Smooth muscle cell (in vitro differentiated cells): ENCODE measurements around the gene SVIL. TPM values are rescaled to one million over a fixed set of nuclear protein-coding genes. Genes with fewer than 3 reads are reported as not detected.
"Not testable (repeated sequence)": the region's sequence is repeated elsewhere in the genome, so short reads cannot be mapped to it uniquely, and the experiment has no call there.

Source experiments
- DNase-seq: peaks from one replicate; lab custom pipeline; 2025; ENCODE audit not compliant: unreplicated experiment; lab: John Stamatoyannopoulos, UW
- H2AFZ ChIP-seq: fragments of 200-600 bp; sonication (generic); 2 replicates; pipeline ENCODE4 v1.6.0; 2016; ENCODE audit warnings: antibody characterized with exemption, low read depth, mild to moderate bottlenecking
- H3F3A ChIP-seq: fragments of 200-600 bp; sonication (generic); 2 replicates; pipeline ENCODE4 v1.6.0; 2017; ENCODE audit warnings: antibody characterized with exemption, low read depth
- H3K27ac ChIP-seq: fragments of 200-600 bp; sonication (generic); 2 replicates; pipeline ENCODE4 v1.5.1; 2016; ENCODE audit warnings: low read depth, mild to moderate bottlenecking
- H3K27me3 ChIP-seq: fragments of 200-600 bp; sonication (generic); 2 replicates; pipeline ENCODE4 v1.6.1; 2016; ENCODE audit warnings: low read depth, mild to moderate bottlenecking
- H3K36me3 ChIP-seq: fragments of 200-600 bp; sonication (generic); 2 replicates; pipeline ENCODE4 v1.5.1; 2016; ENCODE audit warnings: low read depth
- H3K4me1 ChIP-seq: fragments of 200-600 bp; sonication (generic); 2 replicates; pipeline ENCODE4 v1.5.1; 2016; ENCODE audit warnings: low read depth
- H3K4me2 ChIP-seq: fragments of 200-600 bp; sonication (generic); 2 replicates; pipeline ENCODE4 v1.6.0; 2016; ENCODE audit warnings: mild to moderate bottlenecking
- H3K4me3 ChIP-seq: fragments of 200-600 bp; sonication (generic); 2 replicates; pipeline ENCODE4 v1.5.1; 2016; ENCODE audit warnings: mild to moderate bottlenecking
- H3K79me2 ChIP-seq: fragments of 200-600 bp; sonication (generic); 2 replicates; pipeline ENCODE4 v1.6.0; 2016; ENCODE audit warnings: low read depth, mild to moderate bottlenecking
- H3K9ac ChIP-seq: fragments of 200-600 bp; sonication (generic); 2 replicates; pipeline ENCODE4 v1.6.0; 2016; ENCODE audit warnings: low read depth
- H3K9me3 ChIP-seq: fragments of 200-600 bp; sonication (generic); replicated peaks from 2 replicates; pipeline ENCODE4 v1.5.1; 2016; ENCODE audit warnings: low read depth
- H4K20me1 ChIP-seq: fragments of 200-600 bp; sonication (generic); 2 replicates; pipeline ENCODE4 v1.6.0; 2016; ENCODE audit warnings: low read depth
- WGBS: methylation state at CpG from one replicate; pipeline ENCODE4 v1.1.7; 2016; ENCODE audit warnings: low lambda C conversion rate; 5-methylcytosine and 5-hydroxymethylcytosine counted together
- polyA plus RNA-seq: library from polyadenylated mRNA; unstranded; fragments of >200 nt; fragmentation: Nextera tagmentation; extraction: Ambion mirVana; gene quantifications from 2 replicates; pipeline ENCODE4 v1.2.1, GENCODE V29; 2016
- total RNA-seq: library from RNA; depleted of rRNA; stranded (reverse); fragments of >200 nt; gene quantifications from 2 replicates; pipeline ENCODE4 v1.2.3, GENCODE V29; 2014
- TF ChIP-seq, protein P1 (sequence below): fragments of 200-600 bp; sonication (generic); IDR thresholded peaks from 2 replicates; pipeline ENCODE4 v1.5.1; 2017; ENCODE audit warnings: borderline replicate concordance, mild to moderate bottlenecking, antibody characterized with exemption; ENCODE audit not compliant: insufficient read depth, poor library complexity, severe bottlenecking

Gene SVIL
- total and polyA plus RNA-seq, 2 experiments from 2014 or later, result 32.5 to 33.0 TPM

DNA sequence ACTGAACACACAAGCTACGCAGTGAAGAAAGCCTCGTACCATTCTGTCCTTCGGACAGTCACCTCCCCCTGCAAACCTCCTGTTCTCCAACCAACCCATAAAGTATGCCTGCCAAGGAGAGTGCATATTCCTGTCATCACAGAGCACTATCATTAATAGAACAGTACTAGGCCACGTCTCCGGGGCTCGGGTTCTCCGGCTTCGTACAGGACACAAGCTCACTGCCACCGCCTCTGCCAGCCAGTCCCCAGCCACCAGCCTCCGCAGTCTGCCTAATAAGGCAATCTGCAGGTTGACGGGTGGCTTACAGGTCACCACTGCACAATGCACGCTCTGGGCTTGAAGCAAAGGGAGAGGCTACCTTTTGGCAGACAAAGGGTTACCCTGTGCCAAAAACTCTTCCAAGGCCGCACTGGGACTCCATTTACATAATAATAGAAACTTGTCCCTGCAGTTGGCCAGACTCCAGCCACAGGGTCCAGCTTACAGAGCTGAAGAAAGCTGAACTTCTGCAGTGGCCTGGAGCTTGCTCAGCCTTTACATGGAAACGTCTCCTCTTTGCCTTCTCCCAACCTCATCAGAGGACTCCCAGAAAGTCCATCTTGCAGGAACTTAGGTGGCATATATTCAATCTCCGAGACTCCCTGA, 47.5 kb downstream of the SVIL start:
- H2AFZ ChIP-seq, H3K79me2 ChIP-seq, H3K36me3 ChIP-seq, H3K9ac ChIP-seq, H3K4me2 ChIP-seq, DNase-seq, H3F3A ChIP-seq, H3K9me3 ChIP-seq, H3K4me3 ChIP-seq, H3K27me3 ChIP-seq: not testable (repeated sequence)
- peaks cover 63% of the 10 kb centered on the region for H4K20me1 ChIP-seq
- WGBS, result 87% methylated on average over 15 of the region's 15 CpGs
- H3K4me1 ChIP-seq, result peaks cover 25% of the 10 kb centered on the region
- H3K27ac ChIP-seq, result peak overlapping the region; percentile 53

DNA sequence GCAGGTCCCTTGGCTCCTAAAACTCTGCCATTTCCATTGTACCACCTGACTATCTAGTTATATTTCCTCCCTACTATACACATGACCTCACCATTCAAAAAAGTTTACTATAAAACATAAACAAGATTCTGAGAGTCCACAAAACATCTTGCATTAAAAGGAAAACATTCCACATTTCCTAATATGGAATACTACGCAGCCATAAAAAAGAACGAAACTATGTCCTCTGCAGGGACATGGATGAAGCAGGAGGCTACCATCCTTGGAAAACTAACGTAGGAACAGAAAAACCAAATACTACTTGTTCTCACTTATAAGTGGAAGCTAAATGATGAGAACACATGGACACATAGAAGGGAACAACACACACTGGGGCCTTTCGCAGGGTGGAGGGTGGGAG, 48.3 kb downstream of the SVIL start:
- peaks cover 8% of the 10 kb centered on the region for H3F3A ChIP-seq
- no peaks in the 10 kb centered on the region for H3K9me3 ChIP-seq
- H3K4me2 ChIP-seq, result no peak overlapping the region
- H3K27me3 ChIP-seq, result no peaks in the 10 kb centered on the region
- no peak overlapping the region for H3K4me3 ChIP-seq
- H3K4me1 ChIP-seq, result peaks cover 25% of the 10 kb centered on the region
- no peak overlapping the region for H2AFZ ChIP-seq
- no peak overlapping the region for H3K27ac ChIP-seq
- peaks cover 9% of the 10 kb centered on the region for H3K79me2 ChIP-seq
- peaks cover 63% of the 10 kb centered on the region for H4K20me1 ChIP-seq
- H3K36me3 ChIP-seq, result no peaks in the 10 kb centered on the region
- no peak overlapping the region for H3K9ac ChIP-seq
- 98% methylated on average over 4 of the region's 4 CpGs for WGBS
- TF ChIP-seq, protein P1, sequence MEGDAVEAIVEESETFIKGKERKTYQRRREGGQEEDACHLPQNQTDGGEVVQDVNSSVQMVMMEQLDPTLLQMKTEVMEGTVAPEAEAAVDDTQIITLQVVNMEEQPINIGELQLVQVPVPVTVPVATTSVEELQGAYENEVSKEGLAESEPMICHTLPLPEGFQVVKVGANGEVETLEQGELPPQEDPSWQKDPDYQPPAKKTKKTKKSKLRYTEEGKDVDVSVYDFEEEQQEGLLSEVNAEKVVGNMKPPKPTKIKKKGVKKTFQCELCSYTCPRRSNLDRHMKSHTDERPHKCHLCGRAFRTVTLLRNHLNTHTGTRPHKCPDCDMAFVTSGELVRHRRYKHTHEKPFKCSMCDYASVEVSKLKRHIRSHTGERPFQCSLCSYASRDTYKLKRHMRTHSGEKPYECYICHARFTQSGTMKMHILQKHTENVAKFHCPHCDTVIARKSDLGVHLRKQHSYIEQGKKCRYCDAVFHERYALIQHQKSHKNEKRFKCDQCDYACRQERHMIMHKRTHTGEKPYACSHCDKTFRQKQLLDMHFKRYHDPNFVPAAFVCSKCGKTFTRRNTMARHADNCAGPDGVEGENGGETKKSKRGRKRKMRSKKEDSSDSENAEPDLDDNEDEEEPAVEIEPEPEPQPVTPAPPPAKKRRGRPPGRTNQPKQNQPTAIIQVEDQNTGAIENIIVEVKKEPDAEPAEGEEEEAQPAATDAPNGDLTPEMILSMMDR, result no peak
- DNase-seq, result no peak

DNA sequence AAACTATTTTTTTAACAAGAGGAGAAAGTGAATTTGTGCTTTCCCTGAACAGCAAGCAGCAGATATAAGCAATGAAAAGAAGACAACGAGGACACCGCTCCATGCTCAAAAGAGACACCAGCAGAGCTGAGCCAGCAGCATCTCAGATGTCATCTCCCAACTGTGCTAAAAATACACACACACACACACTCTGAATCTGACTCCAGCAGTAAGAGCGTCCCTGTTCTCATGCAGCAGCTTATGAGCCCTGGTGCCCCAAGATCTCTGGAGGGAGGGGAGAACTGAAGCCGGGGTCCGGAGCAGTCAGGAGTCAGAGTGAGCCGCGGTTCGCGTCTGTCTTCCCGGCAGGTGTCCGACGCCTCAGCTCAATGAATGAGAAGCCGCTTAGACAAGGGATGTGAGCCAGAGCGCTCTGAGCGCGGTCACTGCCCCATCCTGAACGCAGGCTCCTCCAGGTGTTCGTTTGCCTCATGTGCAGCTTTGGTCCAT, 49.2 kb downstream of the SVIL start:
- TF ChIP-seq, protein P1, result no peak
- peaks cover 8% of the 10 kb centered on the region for H3F3A ChIP-seq
- no peaks in the 10 kb centered on the region for H3K36me3 ChIP-seq
- no peaks in the 10 kb centered on the region for H3K27me3 ChIP-seq
- H3K9ac ChIP-seq, result no peak overlapping the region
- DNase-seq, result no peak
- H3K9me3 ChIP-seq, result no peaks in the 10 kb centered on the region
- no peak overlapping the region for H3K4me3 ChIP-seq
- H3K4me2 ChIP-seq, result no peak overlapping the region
- H2AFZ ChIP-seq, result no peak overlapping the region
- H3K27ac ChIP-seq, result no peak overlapping the region
- 67% methylated on average over 18 of the region's 18 CpGs for WGBS
- peaks cover 24% of the 10 kb centered on the region for H3K4me1 ChIP-seq
- peaks cover 13% of the 10 kb centered on the region for H3K79me2 ChIP-seq
- peaks cover 55% of the 10 kb centered on the region for H4K20me1 ChIP-seq

DNA sequence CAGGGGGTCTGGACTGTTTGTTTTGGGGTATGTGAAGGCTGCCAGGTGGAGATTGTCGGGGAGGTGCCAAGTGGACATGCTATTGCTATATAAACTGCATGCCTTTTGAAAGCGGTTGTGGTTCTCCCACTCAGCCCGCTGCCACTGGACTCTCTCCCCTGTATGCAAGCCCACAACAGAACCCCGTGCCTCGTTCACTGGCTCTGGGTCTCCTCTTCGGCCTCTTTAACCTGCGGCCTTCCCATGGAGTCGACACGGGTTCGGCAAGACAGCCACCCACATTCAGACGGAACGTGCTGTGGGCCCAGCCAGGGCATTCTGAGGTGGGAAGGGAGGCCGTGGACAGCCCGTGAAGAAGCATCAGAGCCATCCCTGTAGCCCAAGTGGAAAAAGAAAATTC, 50.3 kb downstream of the SVIL start:
- Histone ChIP-seq H3K4me3 (no peak overlapping the region), H3K79me2 (peaks cover 13% of the 10 kb centered on the region), H3K4me2 (no peak overlapping the region), H4K20me1 (peaks cover 50% of the 10 kb centered on the region), H2AFZ (no peak overlapping the region), H3K4me1 (peaks cover 17% of the 10 kb centered on the region), H3K9me3 (no peaks in the 10 kb centered on the region), H3K27me3 (no peaks in the 10 kb centered on the region), H3K27ac (no peak overlapping the region), H3K9ac (no peak overlapping the region), H3F3A (peaks cover 8% of the 10 kb centered on the region), H3K36me3 (no peaks in the 10 kb centered on the region)
- WGBS, result 98% methylated on average over 14 of the region's 14 CpGs
- DNase-seq, result no peak
- TF ChIP-seq, protein P1, result no peak
